GM12872 (cell line): ENCODE data around the gene TADA3.

Experiments used
- TF ChIP-seq, protein P1 (sequence below): IDR thresholded peaks from 3 replicates; pipeline ENCODE4 v1.5.1; 2011; ENCODE audit warnings: low read depth, mild to moderate bottlenecking, low read length, moderate library complexity; ENCODE audit not compliant: insufficient read depth

Gene TADA3

DNA sequence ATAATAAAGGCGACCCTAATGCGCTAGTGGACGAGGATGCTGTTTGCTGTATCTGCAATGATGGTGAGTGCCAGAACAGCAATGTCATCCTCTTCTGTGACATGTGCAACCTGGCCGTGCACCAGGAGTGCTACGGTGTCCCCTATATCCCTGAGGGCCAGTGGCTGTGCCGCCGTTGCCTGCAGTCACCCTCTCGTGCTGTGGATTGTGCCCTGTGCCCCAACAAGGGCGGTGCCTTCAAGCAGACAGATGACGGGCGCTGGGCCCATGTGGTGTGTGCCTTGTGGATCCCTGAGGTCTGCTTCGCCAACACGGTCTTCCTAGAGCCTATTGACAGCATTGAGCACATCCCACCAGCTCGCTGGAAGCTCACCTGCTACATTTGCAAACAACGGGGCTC is 53.1 kb downstream of the TADA3 start:
- TF ChIP-seq, protein P1, sequence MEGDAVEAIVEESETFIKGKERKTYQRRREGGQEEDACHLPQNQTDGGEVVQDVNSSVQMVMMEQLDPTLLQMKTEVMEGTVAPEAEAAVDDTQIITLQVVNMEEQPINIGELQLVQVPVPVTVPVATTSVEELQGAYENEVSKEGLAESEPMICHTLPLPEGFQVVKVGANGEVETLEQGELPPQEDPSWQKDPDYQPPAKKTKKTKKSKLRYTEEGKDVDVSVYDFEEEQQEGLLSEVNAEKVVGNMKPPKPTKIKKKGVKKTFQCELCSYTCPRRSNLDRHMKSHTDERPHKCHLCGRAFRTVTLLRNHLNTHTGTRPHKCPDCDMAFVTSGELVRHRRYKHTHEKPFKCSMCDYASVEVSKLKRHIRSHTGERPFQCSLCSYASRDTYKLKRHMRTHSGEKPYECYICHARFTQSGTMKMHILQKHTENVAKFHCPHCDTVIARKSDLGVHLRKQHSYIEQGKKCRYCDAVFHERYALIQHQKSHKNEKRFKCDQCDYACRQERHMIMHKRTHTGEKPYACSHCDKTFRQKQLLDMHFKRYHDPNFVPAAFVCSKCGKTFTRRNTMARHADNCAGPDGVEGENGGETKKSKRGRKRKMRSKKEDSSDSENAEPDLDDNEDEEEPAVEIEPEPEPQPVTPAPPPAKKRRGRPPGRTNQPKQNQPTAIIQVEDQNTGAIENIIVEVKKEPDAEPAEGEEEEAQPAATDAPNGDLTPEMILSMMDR, result no peak

DNA sequence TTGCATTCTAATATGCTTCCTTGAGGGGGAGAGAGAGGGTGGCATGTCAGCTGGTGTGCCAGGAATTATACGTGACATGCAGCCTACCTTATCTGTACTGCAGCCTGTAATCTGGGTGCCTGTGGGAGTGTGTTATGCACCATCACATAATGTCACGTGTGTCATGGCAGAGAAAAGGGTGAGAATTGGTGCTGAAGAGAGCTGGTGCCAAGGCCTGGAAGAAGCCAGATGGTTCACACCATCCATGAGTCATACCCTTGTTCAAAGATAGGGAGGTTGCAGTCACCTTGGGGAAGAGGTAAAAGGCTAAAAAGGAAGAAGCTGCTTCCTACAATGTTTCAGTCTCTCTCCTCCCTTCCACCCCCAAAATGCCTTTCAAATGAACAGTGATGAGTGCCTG is 55.4 kb downstream of the TADA3 start:
- TF ChIP-seq, protein P1, result no peak

DNA sequence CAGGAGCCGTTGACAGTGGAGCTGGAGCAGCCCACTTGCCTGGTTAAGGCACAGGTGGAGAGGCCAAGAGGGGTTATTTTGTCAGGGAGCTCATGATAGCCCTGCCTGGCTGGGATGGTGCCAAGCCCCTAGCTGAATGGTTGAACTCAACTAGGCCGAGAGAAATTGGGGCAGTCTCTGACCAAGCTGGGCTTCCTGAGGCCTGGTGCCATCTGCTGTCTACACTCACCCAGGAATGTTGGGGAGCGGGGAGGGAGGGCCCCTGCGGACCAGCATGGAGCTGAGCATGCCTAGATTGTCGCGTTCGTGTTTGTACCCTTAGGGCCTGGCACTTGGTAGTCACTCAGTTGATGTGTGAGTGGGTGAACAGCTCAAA is 59.5 kb downstream of the TADA3 start:
- TF ChIP-seq, protein P1, result no peak

DNA sequence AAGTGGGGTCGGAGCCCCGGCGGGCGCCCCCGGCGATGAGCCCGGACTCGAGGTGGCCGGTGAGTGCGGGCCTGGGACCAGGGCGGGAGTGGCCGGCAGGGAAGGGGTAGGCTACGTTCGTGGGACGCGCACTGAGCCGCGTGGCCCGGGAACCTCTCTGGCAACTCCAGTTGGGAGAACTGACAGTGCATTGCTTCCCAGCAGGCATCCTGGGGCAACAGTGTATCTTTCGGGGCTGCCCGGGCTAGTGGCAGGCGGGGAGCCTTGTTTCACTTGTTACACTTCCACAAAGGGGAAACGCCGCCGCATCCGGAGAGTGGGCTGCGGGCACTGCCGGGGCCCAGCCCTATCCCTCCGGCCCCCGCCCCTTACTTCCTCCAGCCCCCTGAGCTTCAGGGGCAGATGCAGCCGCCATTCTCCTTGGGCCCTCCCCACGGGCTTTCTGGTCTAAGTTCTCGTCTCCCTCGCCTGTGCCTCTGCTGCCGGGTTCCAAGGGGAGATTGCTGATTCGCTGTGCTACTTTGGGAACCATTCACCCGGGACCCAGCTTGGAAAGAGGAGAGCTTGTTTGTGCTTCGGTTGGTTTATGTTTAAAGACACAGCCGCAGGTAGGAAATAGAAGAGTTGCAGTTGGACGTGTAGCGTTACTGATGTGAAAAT is 60.1 kb downstream of the TADA3 start:
- TF ChIP-seq, protein P1, result no peak

DNA sequence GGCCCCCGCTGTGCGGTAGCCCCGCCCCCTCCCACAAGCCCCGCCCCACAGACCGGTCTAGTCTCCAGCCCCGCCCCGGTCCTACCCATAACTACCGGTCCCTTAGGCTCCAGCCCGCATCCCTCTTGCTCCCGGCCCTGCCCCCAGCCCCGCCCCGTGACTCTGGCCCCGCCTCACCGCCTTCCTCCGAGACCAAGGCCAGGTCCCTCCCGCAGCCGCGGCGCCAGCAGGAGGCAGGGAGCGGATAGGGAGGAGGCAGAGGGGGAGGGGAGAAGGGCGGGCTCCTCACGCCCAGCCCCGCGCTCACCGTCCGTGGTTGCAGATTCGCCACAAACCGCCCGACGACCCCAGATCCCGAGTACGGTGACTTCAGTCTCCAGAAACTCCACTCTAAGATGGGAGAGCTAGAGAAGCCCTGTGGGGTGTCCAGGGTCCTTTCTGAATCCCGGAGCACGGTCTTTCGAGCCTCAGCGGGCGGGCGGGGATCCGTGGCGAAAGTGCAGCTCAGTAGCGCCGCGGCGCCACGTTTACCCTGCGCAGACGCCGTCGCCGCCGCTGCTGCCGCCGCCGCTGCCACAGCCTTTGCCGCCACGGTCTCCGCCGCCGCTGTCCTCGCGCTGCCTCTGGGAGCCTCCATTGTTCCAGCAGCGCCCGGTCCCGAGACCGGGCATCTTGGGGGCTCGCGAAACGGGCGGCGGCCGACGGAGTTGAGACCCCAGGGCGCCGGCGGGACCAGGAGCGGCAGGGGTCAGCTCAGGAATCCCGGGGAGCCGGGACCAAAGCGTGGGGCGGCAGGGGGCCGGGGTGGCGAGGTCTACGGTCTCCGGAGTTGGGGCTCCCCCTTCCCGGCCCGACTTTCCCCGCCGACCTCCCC is 60.8 kb downstream of the TADA3 start, which contains the start of gene BRPF1:
Gene BRPF1 (plus strand): TSS at position 530 of the 874 bp plus-strand sequence. CDS start 2,406 bp downstream, outside the sequence.
- TF ChIP-seq, protein P1, result no peak

DNA sequence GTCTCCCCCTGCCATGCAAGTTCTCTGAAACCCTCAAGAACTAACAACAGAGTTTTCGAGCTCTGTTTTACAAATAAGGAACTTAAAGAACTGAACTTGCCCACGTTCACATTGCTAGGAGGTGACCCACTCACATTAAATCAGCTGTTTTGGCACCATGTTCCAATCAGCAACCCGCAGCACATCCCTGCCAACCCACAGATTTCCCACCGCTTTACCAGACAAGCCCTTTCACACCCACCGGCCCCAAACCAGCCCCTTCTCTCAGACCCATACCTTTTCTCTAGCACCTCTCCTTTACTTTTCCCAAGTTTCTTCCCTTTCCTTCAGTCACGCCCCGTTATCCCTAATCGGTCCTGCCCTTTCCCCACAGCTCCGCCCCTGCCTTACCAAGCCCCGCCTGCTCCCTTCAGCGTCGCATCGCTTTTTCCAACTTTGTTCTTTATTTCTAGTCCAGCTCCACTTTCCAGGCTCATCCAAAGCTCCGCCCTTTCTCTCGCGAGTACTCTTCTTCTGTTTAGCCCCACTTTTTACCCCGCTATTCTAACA is 61.5 kb downstream of the TADA3 start:
- TF ChIP-seq, protein P1, result no peak
